GM19193 (cell line): ENCODE results near the gene TEX264.

ENCODE experiments used
- POLR2A ChIP-seq: IDR thresholded peaks from 4 replicates; pipeline ENCODE4 v1.6.1; 2011; ENCODE audit not compliant: insufficient read depth, insufficient read length; ENCODE audit errors: extremely low read depth

The TEX264 gene, protein sequence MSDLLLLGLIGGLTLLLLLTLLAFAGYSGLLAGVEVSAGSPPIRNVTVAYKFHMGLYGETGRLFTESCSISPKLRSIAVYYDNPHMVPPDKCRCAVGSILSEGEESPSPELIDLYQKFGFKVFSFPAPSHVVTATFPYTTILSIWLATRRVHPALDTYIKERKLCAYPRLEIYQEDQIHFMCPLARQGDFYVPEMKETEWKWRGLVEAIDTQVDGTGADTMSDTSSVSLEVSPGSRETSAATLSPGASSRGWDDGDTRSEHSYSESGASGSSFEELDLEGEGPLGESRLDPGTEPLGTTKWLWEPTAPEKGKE

DNA sequence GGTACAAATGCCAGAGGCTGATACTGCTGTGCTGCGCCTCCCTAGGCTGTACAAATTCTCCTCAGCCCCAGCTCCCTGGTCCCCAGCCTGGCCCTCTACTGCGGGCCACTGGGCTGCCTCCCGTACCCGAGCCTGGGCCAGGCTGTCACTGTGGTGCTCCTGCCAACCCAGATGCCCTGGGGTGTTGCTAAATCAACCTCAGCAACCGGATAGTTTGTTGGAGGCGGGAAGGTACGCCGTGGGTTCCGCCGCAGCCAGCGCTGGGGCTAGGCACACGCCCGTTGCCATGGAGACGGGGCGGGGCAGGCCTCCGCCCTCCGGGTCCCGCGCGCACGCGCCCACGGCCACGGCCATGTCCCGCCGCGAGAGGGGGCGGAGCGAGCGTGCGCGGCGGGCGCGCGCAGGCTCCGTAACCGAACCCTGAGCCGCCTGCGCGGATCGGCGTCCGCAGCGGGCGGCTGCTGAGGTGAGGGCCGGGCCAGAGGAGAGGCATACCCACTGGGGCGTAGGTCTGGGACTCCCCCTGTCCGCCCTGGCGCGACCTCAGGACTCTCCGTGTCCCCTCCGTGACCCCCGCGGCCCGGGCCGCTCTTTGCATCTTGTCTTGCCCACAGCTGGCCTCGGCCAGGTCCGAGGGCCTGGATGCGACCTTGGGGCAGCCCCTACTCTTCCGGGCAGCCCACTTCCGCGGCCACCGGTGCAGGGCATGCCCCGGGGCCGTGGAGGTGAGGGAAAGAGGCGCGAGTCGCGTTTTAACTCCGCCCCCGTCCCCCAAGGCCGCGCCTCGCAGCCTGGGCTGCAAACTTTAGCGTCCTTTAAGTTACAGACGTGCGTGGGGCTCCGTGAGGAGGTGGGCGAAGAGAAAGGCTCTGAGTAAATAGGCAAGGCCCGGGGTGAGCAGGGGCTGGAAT, at the start of gene TEX264:
TEX264 (plus strand) TSS at position 430 of the 911 bp plus-strand sequence. CDS start 3,053 bp downstream, outside the sequence.
- TF ChIP-seq POLR2A = peak; percentile 88

DNA sequence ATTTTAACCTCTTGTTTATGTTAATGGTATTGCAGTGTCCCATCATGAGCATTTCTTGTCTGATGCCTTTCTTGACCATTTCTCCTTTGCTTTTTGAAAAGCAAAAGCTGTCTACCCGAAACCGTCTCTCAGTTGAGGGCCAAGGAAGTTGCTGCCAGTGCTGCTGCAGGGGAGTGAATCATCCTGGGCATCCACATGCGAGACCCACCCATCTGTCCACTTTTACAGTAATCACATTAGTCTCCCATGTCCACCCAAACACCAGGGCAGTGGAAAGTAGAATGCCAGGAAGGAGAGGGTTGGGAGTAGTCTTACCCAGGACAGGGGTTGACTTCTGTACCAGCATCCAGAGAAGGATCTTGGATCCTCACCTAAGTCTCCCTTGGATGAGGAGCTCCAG, 48.6 kb upstream of the TEX264 start:
- no peak for TF ChIP-seq POLR2A

DNA sequence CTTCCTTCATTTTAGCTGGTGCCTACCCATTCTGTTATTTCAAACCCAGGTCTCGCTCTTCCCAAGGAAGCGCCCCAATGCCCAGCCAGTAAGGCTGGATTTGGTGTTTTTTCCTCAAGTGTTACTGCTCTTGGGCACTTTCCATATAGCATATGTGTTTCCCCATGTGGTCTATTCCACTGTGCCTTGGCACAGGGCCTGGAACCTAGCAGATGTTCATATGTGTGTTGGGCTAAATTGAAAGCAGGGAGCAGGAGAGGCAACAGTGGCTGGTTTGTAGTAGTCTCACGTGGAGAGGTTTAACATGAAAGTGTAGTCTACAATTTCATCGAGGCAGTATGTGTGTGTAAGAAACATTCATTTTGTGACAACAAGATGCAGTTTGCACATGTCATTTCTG, 48.2 kb upstream of the TEX264 start:
- no peak for TF ChIP-seq POLR2A

DNA sequence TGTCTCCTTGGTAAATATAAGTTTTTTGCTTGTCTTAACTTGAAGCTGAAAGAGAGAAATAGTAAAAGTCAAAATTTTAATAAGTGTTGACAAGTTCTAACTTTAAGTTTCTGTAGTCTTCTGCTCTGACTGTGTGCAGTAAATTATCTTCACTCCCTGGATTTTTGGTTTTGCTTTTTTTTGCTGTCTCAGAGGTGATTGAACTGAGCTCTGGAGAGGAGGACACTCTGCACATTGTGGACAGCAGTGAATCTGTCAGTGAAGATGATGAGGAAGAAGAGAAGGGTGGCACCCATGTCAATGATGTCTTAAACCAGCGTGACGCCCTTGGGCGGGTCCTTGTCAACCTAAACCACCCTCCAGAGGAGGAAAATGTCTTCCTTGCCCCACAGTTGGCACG, 40.5 kb upstream of the TEX264 start:
- no peak for TF ChIP-seq POLR2A

DNA sequence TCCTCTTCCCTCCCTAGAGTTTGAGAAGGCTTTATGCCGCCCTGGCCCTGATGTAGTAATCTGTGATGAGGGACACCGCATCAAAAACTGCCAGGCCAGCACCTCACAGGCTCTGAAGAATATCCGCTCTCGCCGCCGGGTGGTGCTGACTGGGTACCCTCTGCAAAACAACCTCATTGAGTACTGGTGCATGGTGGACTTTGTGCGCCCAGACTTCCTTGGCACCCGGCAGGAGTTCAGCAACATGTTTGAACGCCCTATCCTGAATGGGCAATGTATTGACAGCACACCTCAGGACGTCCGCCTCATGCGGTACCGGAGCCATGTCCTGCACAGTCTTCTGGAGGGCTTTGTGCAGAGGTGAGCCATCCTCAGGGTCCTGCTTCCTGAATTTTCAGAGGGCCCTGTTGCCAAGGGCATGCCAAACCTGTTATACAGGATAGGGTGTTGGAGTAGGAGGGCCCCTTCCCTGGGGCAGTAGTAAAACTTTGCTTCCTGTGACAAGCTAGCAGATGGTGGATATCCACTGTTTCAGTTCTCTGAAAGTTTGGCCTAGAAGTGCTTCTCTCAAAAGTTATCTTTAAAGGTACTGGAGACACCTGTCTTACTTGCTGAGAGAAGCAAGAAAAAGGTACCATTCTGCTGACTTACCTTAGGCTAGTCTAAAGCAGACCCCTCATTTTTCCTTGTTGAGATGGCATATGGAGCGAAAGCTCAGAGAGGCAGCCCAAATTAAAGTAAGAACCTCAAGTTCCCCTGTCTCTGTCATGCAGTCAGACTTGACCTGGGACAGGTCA, 33.7 kb upstream of the TEX264 start:
- no peak for TF ChIP-seq POLR2A

DNA sequence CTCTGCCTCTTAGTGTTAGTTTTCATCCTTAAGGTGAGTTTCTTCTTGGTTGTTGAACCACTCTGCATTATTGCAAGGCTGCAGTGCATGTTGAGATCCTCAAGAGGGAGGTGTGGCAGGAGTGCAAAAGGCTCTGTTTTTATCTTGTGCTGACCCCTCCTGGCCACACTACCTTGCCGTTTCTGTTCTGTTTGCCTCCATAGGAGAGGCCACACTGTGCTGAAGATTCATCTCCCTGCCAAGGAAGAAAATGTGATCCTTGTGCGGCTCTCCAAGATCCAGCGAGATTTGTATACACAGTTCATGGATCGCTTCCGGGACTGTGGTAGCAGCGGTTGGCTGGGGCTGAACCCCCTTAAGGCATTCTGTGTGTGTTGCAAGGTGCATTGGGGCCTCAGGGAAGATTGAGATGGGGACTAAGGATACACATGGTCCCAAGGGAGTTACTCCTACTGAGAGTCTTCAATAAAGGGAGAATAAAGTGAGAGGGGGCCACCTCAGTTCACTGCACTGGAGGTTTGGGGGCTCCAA, 33.0 kb upstream of the TEX264 start:
- no peak for TF ChIP-seq POLR2A

DNA sequence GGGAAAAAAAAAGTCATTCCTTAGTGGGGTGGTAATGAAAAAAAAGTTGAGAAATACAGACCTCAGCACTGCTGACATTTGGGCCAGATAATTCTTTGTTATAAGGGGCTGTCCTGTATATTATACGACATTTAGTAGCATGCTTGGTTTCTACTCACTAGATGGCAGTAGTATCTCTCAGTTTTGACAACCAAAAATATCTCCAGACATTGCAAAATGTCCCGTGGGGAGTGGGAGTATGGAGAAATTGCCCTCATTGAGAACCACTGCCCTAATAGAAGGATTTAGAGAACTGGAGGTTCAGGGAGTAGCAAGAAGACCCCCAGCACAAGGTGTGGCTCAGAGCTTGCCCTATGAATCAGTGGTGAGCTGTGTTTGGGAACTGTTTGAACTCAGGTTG, 28.6 kb upstream of the TEX264 start:
- no peak for TF ChIP-seq POLR2A

DNA sequence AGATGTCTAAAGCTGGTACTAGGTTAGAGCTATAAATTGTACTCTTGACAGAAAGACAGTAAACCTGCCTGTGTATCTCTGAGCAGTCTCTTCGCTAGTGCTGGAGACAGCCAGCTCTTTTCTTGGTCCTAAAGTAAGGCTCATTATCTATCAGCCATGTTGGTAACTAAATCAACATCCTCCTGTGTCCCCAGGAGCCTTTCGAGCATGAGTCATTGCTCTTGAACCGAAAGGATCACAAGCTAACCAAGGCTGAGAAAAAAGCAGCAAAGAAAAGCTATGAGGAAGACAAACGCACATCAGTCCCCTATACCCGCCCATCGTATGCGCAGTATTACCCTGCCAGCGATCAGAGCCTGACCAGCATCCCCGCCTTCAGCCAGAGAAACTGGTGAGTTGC, 25.0 kb upstream of the TEX264 start:
- TF ChIP-seq POLR2A = no peak

DNA sequence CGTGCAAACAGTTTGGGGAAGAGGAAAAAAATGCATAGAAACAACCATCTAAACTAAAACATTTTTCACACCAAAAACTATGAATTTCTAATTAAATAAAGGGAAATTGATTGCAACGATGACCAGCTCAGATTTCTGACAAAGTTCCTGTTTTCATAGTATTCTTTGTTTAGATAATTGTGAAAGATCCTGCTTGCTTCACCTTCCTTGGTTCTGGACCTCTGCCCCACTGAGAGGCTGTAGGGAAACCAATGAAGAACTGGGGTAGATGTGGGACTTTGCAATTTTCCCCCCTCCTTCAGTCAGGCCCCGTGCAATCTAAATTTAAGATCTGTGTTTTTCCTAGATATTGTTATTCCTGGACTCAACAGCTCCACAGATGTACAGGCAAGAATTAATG, 13.8 kb upstream of the TEX264 start:
- TF ChIP-seq POLR2A = no peak

DNA sequence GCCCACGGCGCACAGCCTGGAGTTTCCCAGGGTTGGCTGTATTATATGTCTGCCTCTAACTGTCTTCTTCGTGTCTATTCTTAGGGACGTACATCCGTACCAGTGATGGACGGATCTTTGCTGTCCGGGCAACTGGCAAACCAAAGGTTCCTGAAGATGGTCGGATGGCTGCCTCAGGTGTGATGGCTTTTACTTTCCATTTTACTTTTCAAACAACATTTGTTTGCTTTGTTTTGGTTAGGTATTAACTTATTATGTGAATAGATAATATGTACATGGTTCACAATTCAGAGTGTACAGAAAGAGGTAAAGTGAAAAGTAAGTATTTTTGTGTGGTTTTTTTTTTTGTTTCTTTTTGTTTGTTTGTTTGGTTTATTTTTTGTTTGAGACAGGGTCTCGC, 11.1 kb upstream of the TEX264 start:
- TF ChIP-seq POLR2A = no peak

DNA sequence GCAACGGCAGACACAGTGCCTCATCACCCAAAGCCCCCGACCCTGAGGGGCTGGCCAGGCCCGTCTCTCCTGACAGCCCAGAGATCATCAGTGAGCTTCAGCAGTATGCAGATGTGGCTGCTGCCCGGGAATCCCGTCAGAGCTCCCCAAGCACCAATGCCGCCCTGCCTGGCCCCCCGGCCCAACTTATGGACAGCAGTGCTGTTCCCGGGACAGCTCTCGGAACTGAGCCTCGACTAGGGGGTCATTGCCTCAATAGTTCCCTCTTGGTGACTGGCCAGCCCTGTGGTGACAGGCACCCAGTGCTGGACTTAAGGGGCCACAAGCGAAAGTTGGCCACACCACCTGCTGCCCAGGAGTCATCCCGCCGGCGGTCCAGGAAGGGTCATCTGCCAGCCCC, 8.6 kb upstream of the TEX264 start:
- no peak for TF ChIP-seq POLR2A

DNA sequence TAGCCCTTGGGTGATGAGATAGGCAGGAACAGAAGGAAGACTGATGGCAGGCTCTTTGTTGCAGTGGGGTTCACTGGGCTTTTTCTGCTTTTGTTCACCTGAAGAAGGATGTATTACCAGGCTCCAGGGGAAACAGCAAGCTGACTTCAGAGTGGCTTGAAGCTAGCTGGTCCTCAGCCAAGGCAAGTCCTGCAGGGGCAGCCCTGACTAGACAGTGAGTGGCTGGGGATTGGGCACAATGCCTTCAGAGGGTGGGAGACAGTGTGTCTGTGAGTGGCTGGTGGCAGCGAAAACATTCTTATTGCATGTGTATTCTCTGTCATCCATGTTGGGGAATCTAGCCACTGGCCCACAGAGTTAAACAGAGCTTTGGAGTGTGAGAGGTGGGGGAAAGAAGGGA, 2.3 kb upstream of the TEX264 start:
- TF ChIP-seq POLR2A = no peak

DNA sequence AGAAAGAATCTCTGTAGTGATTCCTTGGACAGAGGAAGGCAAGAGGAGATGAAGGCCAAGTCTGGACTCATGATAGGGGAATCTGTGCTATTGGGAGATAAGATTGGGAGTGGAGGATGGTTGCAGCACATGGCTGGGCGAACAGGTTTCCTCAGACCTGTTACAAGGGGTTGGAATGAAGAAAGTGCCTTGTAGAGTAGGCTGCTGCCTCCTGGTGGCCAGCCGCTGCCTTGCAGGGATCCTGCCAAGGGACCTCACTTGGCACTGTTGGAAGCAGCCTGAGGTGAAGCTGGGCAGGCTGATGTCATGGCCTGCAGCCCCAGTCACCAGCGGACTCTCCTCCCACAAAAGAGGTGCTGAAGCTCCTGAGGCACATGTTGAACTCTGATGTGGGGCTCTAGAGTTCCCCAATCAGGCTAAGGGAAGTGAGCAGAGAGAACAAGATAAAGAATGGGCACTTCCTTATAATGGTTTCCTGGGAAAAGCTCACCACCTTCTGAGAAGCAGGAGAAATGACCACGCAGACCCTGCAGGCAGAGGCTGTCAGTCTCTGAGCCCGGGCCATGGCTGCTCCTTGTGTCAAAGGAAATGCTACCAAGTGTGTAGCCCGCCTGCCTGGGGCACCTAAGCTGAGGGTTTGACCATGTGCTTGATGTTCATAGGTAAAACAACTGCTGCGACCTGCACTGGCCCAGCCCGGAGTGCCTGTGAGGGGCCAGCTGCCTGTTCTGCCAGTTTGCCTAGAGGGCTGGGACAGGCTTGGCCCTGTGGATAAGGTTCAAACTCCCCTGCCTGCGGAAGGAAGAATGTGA, 1.6 kb upstream of the TEX264 start:
- no peak for TF ChIP-seq POLR2A

DNA sequence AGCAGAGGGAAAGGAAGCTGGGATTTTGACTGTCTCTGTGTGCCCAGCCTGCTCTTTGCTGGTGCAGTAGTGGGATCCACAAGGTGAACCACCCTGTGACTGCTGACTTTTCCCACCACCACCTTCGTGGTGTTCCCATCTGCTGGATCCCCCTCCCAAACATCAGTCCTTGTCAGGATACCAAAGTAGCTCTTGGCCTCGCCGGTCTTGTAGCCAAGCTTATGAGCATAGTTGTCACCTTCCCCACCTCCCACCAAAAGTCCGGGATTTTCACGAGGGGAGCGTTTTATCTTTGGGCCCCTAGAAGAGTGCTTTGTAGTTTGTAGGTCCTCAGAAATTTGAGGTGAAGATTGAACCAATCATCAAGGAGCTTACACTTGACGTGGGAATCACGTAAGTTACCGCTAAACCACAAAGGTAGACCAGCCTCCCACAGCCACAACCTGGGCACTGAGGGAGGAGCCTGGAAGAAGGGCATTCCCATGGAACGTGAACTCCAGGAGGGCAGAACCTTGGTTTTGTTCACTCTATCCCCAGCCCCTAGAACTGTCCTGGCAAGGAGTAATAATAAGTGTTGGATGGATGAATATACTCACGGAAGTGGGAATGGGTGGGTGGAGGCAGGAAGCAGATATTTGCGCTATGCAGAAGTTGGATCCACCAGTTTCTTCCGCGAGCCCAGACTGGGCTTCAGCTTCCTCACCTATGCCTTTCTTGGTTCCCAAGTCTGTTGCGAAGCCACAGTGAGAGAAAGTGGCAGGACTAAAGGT, 814 bp upstream of the TEX264 start:
- TF ChIP-seq POLR2A = no peak
